Neural crest cell (in vitro differentiated cells): Measurements from ENCODE around the gene CYB5R2. TPM values are rescaled to one million over a fixed set of nuclear protein-coding genes. Genes with fewer than 3 reads are reported as not detected.

Source experiments
- DNase-seq: peaks from one replicate; pipeline ENCODE4 v3.0.0; 2021; ENCODE audit warnings: low read depth, mixed read lengths, low spot score
- H3K27ac Mint-ChIP-seq: one replicate; pipeline ENCODE4 v1.8.0; 2021; ENCODE audit warnings: mild to moderate bottlenecking, mixed read lengths; ENCODE audit not compliant: unreplicated experiment
- H3K27me3 Mint-ChIP-seq: 2 replicates; pipeline ENCODE4 v1.8.0; 2021; ENCODE audit warnings: low read depth, mild to moderate bottlenecking, mixed read lengths
- H3K36me3 Mint-ChIP-seq: 2 replicates; pipeline ENCODE4 v1.8.0; 2021; ENCODE audit warnings: low read depth, mild to moderate bottlenecking, mixed read lengths
- H3K4me1 Mint-ChIP-seq: 2 replicates; pipeline ENCODE4 v1.8.0; 2021; ENCODE audit warnings: mixed read lengths
- H3K4me3 Mint-ChIP-seq: one replicate; pipeline ENCODE4 v1.8.0; 2021; ENCODE audit warnings: mild to moderate bottlenecking, mixed read lengths
- H3K9me3 Mint-ChIP-seq: 2 replicates; pipeline ENCODE4 v1.8.0; 2021; ENCODE audit warnings: mixed read lengths
- CTCF ChIP-seq: fragments of 200-600 bp; sonication (generic); conservative IDR thresholded peaks from 2 replicates; pipeline ENCODE4 v1.5.0; 2021; ENCODE audit warnings: antibody characterized with exemption, mild to moderate bottlenecking
- total RNA-seq: library from RNA; stranded (reverse); gene quantifications from 2 replicates; pipeline ENCODE4 v1.2.1, GENCODE V29; 2021

The CYB5R2 gene
- total RNA-seq, 1 donor from 2014 or later = 15.1 TPM

DNA sequence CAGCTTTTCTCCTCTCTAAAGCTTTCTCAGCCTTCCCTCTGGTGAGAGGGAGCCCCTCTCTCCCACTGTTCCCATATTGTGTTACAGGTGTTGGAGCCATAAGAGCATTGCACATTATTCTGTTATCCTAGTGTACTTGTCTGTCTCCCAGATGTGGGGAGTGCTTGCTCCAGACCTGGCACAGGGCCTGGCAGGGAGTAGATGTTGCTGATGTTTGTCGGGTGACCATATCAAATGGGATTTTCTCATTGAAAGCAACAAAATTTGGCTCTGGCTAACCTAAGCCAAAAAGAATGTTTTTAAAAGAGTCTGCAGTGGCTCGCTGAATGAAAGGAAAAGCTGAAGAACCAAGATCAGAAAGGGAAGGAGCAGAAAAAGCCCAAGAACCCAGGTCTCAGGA, 41.1 kb downstream of the CYB5R2 start:
- no peaks in the 10 kb centered on the region for H3K36me3 Mint-ChIP-seq
- H3K27ac Mint-ChIP-seq = no peak overlapping the region
- no peaks in the 10 kb centered on the region for H3K27me3 Mint-ChIP-seq
- no peaks in the 10 kb centered on the region for H3K4me1 Mint-ChIP-seq
- TF ChIP-seq CTCF = no peak
- H3K9me3 Mint-ChIP-seq = no peaks in the 10 kb centered on the region
- DNase-seq = no peak
- no peak overlapping the region for H3K4me3 Mint-ChIP-seq

- no peak for DNase-seq
- Mint-ChIP-seq H3K27me3 (no peaks in the 10 kb centered on the region), H3K27ac (no peak overlapping the region), H3K36me3 (no peaks in the 10 kb centered on the region), H3K4me1 (no peaks in the 10 kb centered on the region), H3K4me3 (no peak overlapping the region), H3K9me3 (no peaks in the 10 kb centered on the region)
- no peak for TF ChIP-seq CTCF
Observed at GRCh38 chr11:7630002-7630401, 43.3 kb downstream of the CYB5R2 start.

DNA sequence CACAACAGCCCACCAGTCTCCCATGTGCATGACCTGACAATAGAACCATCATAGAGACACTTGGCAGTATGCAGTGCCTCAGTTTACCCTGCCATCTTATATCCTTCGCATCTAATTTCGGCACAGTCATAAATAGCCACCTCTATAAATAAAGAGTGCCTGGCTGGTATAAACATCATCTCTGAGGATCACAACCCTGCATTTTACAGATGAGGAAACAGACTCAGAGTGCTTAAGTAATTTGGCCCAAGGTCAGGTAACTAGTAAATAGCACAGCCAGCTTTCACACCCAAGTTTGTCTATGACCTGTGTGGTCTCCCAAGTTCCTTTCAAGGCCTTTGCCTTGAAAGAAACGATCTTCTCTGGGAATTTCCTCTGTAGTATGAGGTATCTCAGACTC, 44.6 kb downstream of the CYB5R2 start:
- TF ChIP-seq CTCF = no peak
- H3K27ac Mint-ChIP-seq = no peak overlapping the region
- no peaks in the 10 kb centered on the region for H3K27me3 Mint-ChIP-seq
- H3K36me3 Mint-ChIP-seq = no peaks in the 10 kb centered on the region
- no peaks in the 10 kb centered on the region for H3K4me1 Mint-ChIP-seq
- no peaks in the 10 kb centered on the region for H3K9me3 Mint-ChIP-seq
- no peak for DNase-seq
- no peak overlapping the region for H3K4me3 Mint-ChIP-seq

DNA sequence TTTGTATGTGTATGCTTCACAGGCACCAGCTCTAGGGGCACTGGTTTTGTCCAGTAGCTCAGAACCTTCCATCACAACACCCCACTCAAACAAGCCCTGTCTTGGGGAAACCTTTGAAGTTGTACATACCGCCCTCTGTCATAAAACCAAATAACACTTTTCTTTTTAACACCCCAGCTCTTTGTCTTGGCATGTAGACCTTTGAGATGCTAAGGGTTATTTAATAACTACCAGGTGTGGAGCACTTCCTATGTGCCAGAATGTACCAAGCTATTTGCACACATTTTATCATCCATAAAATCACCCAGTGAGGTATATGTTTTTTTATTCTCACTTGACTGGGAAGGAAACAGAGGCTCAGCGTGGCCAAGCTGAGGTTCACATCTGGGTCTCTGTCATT, 50.6 kb downstream of the CYB5R2 start:
- TF ChIP-seq CTCF = no peak
- Mint-ChIP-seq H3K27me3 (no peaks in the 10 kb centered on the region), H3K4me3 (no peak overlapping the region), H3K4me1 (no peaks in the 10 kb centered on the region), H3K36me3 (no peaks in the 10 kb centered on the region), H3K9me3 (no peaks in the 10 kb centered on the region), H3K27ac (no peak overlapping the region)
- no peak for DNase-seq

DNA sequence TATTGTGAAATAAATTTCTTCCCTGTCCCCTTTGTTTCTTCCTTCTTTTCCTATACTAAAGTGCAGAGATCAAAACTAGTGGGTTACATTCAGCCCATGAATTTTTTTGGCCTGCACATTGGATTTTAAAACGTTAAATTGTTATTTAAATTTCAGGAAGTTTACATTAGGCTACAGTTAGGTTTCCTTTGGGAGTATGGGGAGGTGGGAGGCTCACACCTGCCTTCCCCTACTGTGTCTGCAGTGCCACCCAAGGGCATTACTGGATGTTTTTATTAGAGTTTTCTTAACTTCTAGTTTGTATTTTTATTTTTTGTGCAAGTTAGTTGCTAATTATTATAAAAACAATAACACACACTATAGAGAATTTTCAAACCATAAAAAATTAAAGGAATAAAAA, 51.7 kb downstream of the CYB5R2 start:
- no peak for DNase-seq
- Mint-ChIP-seq H3K4me3 (no peak overlapping the region), H3K4me1 (no peaks in the 10 kb centered on the region), H3K27ac (no peak overlapping the region), H3K27me3 (no peaks in the 10 kb centered on the region), H3K36me3 (no peaks in the 10 kb centered on the region), H3K9me3 (no peaks in the 10 kb centered on the region)
- no peak for TF ChIP-seq CTCF

GRCh38 chr11:7621090-7621489, 52.2 kb downstream of the CYB5R2 start:
- Mint-ChIP-seq H3K27me3 (no peaks in the 10 kb centered on the region), H3K4me3 (no peak overlapping the region), H3K4me1 (no peaks in the 10 kb centered on the region), H3K36me3 (no peaks in the 10 kb centered on the region), H3K27ac (no peak overlapping the region), H3K9me3 (no peaks in the 10 kb centered on the region)
- no peak for TF ChIP-seq CTCF
- no peak for DNase-seq
